PC-3 (cell line): Measurements from ENCODE around the gene NEU4. TPM values are rescaled to one million over a fixed set of nuclear protein-coding genes. Genes with fewer than 3 reads are reported as not detected.
"Not testable (repeated sequence)": the region's sequence is repeated elsewhere in the genome, so short reads cannot be mapped to it uniquely, and the experiment has no call there.

ENCODE experiments used
- ATAC-seq: fragments of 200-7000 bp; cut with Tn5 transposase; 2 replicates; pipeline ENCODE4 v1.9.1; 2020; ENCODE audit warnings: mild to moderate bottlenecking, moderate library complexity
- BruUV-seq: library from RNA; stranded (reverse); fragments of 400-500 nt; replicated peaks from 2 replicates; lab custom pipeline; 2021; lab: Mats Ljungman, UMichigan
- CTCF ChIA-PET: fragments of 300-600 bp; sonication (Branson Sonifier 250); formaldehyde crosslinking; loops from one replicate; lab custom pipeline; 2022; ENCODE audit warnings: antibody characterized with exemption; lab: Charles Lee
- POLR2A ChIA-PET: fragments of 300-600 bp; sonication (Branson Sonifier 250); formaldehyde crosslinking; loops from one replicate; lab custom pipeline; 2022; ENCODE audit warnings: antibody characterized with exemption; ENCODE audit not compliant: unreplicated experiment; lab: Charles Lee
- DNase-seq: peaks from one replicate; pipeline ENCODE4 v3.0.0-alpha.2; 2015
- H2AFZ ChIP-seq: fragments of 300-600 bp; sonication (generic); 2 replicates; pipeline ENCODE4 v1.6.0; 2016; ENCODE audit warnings: antibody characterized with exemption, low read length
- H3F3A ChIP-seq: fragments of 300-600 bp; sonication (generic); one replicate; pipeline ENCODE4 v1.6.0; 2017; ENCODE audit warnings: antibody characterized with exemption, low read length, control low read depth, mild to moderate bottlenecking; ENCODE audit not compliant: unreplicated experiment
- H3K27ac ChIP-seq: fragments of 300-600 bp; sonication (generic); 2 replicates; pipeline ENCODE4 v1.5.1; 2016; ENCODE audit warnings: mild to moderate bottlenecking, low read length
- H3K27me3 ChIP-seq: fragments of 300-600 bp; sonication (generic); 2 replicates; pipeline ENCODE4 v1.6.1; 2016; ENCODE audit warnings: low read length, mixed read lengths
- H3K36me3 ChIP-seq: fragments of 300-600 bp; sonication (generic); 2 replicates; pipeline ENCODE4 v1.6.1; 2016; ENCODE audit warnings: low read depth, mixed run types, low read length, mixed read lengths
- H3K4me1 ChIP-seq: fragments of 300-600 bp; sonication (generic); 2 replicates; pipeline ENCODE4 v1.5.1; 2016; ENCODE audit warnings: low read length; ENCODE audit not compliant: insufficient read depth
- H3K4me2 ChIP-seq: fragments of 300-600 bp; sonication (generic); 2 replicates; pipeline ENCODE4 v1.6.0; 2016; ENCODE audit warnings: low read length
- H3K4me3 ChIP-seq: fragments of 300-600 bp; sonication (generic); 2 replicates; pipeline ENCODE4 v1.5.1; 2016; ENCODE audit warnings: mild to moderate bottlenecking, low read length, mixed read lengths
- H3K79me2 ChIP-seq: fragments of 300-600 bp; sonication (generic); 2 replicates; pipeline ENCODE4 v1.6.1; 2017; ENCODE audit warnings: low read length, mixed read lengths
- H3K9ac ChIP-seq: fragments of 300-600 bp; sonication (generic); 2 replicates; pipeline ENCODE4 v1.6.0; 2016; ENCODE audit warnings: mild to moderate bottlenecking, low read length
- H3K9me2 ChIP-seq: fragments of 300-600 bp; sonication (generic); replicated peaks from 2 replicates; pipeline ENCODE4 v1.6.1; 2016; ENCODE audit warnings: mixed run types, low read length, mixed read lengths
- H3K9me3 ChIP-seq: fragments of 300-600 bp; sonication (generic); 2 replicates; pipeline ENCODE4 v1.6.1; 2016; ENCODE audit warnings: low read length, mixed read lengths
- H4K20me1 ChIP-seq: fragments of 300-600 bp; sonication (generic); 2 replicates; pipeline ENCODE4 v1.6.1; 2016; ENCODE audit warnings: low read length, mixed read lengths
- EZH2 ChIP-seq: fragments of 300-600 bp; sonication (generic); IDR thresholded peaks from one replicate; pipeline ENCODE4 v1.6.1; 2017; ENCODE audit warnings: antibody characterized with exemption, mild to moderate bottlenecking, low read length; ENCODE audit not compliant: unreplicated experiment
- EZH2phosphoT487 ChIP-seq: fragments of 300-600 bp; sonication (generic); IDR thresholded peaks from 2 replicates; pipeline ENCODE4 v1.6.1; 2018; ENCODE audit warnings: mild to moderate bottlenecking, antibody characterized with exemption, low read length, borderline replicate concordance
- intact Hi-C: fragments of 100-400 bp; cut with micrococcal nuclease; formaldehyde crosslinking; loops from 2 replicates; pipeline ENCODE4 v1.9.0; 2023
- total RNA-seq: library from RNA; depleted of rRNA; stranded (reverse); fragments of >200 nt; gene quantifications from 2 replicates; pipeline ENCODE4 v1.2.3, GENCODE V29; 2014
- TF ChIP-seq, protein P1 (sequence below): fragments of 300-600 bp; sonication (generic); conservative IDR thresholded peaks from 2 replicates; pipeline ENCODE4 v1.5.1; 2017; ENCODE audit warnings: antibody characterized with exemption, low read depth, mild to moderate bottlenecking, low read length

Gene NEU4
- total RNA-seq, 1 experiment from 2014 or later: not detected

DNA sequence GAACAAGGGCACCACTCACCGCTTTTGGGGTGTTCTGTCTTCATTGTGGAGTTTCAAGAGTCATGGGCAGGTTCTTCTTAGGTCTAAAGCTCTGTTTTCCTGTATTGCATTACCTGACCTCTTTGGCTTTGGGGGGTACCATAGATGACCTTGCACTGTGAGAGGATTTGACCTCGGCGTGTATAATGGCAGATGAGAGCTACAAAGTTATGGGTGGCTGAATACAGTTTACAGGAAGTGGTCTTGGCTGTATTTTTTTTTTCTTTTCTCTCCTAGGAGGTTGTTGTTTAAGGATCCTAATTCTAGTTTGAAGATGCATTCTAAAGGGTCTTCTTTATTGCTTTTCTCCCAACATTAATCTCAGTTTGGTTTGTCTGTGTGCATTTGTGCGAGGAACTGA lies 20.9 kb upstream of the NEU4 start:
- Histone ChIP-seq H2AFZ (no peak overlapping the region), H3K4me2 (no peak overlapping the region), H3K36me3 (no peaks in the 10 kb centered on the region), H3K4me1 (no peaks in the 10 kb centered on the region), H3K4me3 (no peak overlapping the region), H3K27me3 (no peaks in the 10 kb centered on the region), H3K9me2 (no peaks in the 10 kb centered on the region), H3K9me3 (no peaks in the 10 kb centered on the region), H3K9ac (no peak overlapping the region), H3K27ac (no peak overlapping the region), H4K20me1 (no peaks in the 10 kb centered on the region), H3K79me2 (no peaks in the 10 kb centered on the region), H3F3A (no peaks in the 10 kb centered on the region)
- TF ChIP-seq, protein P1, sequence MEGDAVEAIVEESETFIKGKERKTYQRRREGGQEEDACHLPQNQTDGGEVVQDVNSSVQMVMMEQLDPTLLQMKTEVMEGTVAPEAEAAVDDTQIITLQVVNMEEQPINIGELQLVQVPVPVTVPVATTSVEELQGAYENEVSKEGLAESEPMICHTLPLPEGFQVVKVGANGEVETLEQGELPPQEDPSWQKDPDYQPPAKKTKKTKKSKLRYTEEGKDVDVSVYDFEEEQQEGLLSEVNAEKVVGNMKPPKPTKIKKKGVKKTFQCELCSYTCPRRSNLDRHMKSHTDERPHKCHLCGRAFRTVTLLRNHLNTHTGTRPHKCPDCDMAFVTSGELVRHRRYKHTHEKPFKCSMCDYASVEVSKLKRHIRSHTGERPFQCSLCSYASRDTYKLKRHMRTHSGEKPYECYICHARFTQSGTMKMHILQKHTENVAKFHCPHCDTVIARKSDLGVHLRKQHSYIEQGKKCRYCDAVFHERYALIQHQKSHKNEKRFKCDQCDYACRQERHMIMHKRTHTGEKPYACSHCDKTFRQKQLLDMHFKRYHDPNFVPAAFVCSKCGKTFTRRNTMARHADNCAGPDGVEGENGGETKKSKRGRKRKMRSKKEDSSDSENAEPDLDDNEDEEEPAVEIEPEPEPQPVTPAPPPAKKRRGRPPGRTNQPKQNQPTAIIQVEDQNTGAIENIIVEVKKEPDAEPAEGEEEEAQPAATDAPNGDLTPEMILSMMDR: no peak
- no peak for TF ChIP-seq EZH2phosphoT487
- no peak for TF ChIP-seq EZH2
- no peak for DNase-seq
- no peak for ATAC-seq
- no TSS peak for BruUV-seq
- ChIA-PET POLR2A (interaction anchor here (0.6 kb wide), 1 partner anchor 23 kb away, joined by 4 read pairs; no protein-coding TSS in a partner anchor), CTCF (no interaction called here)
- intact Hi-C loops: no loop called here

DNA sequence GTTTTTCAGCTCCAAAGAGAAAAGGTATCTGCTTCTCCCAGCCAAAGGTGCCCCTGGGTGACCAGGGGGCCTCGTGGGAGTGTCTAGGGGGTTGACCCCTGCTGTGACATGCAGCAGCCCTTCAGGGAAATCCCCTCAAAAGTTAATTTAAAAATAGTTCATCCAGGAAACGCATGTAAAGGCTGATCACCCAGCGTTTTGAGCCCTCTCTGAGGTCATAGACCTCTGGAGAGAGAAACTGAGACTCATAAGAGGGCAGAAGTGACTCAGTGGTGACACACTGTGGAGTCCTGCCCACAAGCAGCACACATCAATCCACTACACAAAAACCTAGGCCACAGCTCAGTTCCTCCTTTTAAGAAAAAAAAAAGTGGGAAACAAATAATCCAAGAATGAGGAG lies 20.4 kb upstream of the NEU4 start:
- no TSS peak for BruUV-seq
- ChIA-PET CTCF (no interaction called here), POLR2A (no interaction called here)
- Histone ChIP-seq H3K27me3 (no peaks in the 10 kb centered on the region), H3K4me2 (no peak overlapping the region), H3K4me1 (no peaks in the 10 kb centered on the region), H3K4me3 (no peak overlapping the region), H3K36me3 (no peaks in the 10 kb centered on the region), H3K9me3 (no peaks in the 10 kb centered on the region), H3F3A (no peaks in the 10 kb centered on the region), H3K9me2 (no peaks in the 10 kb centered on the region), H3K9ac (no peak overlapping the region), H3K27ac (no peak overlapping the region), H3K79me2 (no peaks in the 10 kb centered on the region), H4K20me1 (no peaks in the 10 kb centered on the region), H2AFZ (no peak overlapping the region)
- TF ChIP-seq EZH2: no peak
- TF ChIP-seq, protein P1: no peak
- no peak for TF ChIP-seq EZH2phosphoT487
- DNase-seq (no peak), ATAC-seq (no peak)
- intact Hi-C loops: no loop called here

DNA sequence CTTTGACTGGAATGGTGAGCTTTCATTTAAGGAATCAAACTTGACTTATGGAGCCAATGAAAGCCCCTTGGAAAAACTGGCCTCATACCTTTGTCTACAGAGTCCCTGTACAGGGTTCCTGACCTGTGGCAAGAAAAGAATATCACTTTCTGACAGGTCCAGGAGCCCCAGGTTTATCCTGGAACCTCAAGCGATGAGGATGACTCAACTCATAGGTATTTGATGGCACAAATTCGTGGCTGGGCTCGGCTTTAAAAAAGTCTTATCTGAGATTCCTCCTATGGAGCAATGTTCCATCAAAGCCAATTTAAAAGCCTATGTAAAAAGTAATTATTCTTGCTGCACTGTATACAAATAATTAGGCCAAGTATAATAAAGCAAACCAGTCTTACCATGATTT lies 17.6 kb upstream of the NEU4 start:
- CTCF ChIA-PET, H3K27ac ChIP-seq, ATAC-seq, H4K20me1 ChIP-seq, H3K9ac ChIP-seq, H3K9me3 ChIP-seq, H2AFZ ChIP-seq, H3K4me2 ChIP-seq, H3K79me2 ChIP-seq, POLR2A ChIA-PET, H3K36me3 ChIP-seq, H3K9me2 ChIP-seq, intact Hi-C loops, H3F3A ChIP-seq, H3K4me1 ChIP-seq, H3K4me3 ChIP-seq, BruUV-seq, H3K27me3 ChIP-seq: not testable (repeated sequence)
- peak; percentile 59 for DNase-seq
